HG03571 (cell line): ENCODE measurements around the gene PCDHB4.
"Not testable (repeated sequence)": the region's sequence is repeated elsewhere in the genome, so short reads cannot be mapped to it uniquely, and the experiment has no call there.

Experiments used
- ATAC-seq: cut with Tn5 transposase; IDR thresholded peaks from one replicate; pipeline ENCODE4 v1.9.1; 2021; ENCODE audit not compliant: unreplicated experiment

PCDHB4 gene

GRCh38 chr5:141150224-141150992 lies 28.8 kb downstream of the PCDHB4 start:
- no peak for ATAC-seq

- no peak for ATAC-seq
Measured at GRCh38 chr5:141150993-141151325, 29.3 kb downstream of the PCDHB4 start.

GRCh38 chr5:141151632-141152031 lies 30.0 kb downstream of the PCDHB4 start:
- ATAC-seq: not testable (repeated sequence)

DNA sequence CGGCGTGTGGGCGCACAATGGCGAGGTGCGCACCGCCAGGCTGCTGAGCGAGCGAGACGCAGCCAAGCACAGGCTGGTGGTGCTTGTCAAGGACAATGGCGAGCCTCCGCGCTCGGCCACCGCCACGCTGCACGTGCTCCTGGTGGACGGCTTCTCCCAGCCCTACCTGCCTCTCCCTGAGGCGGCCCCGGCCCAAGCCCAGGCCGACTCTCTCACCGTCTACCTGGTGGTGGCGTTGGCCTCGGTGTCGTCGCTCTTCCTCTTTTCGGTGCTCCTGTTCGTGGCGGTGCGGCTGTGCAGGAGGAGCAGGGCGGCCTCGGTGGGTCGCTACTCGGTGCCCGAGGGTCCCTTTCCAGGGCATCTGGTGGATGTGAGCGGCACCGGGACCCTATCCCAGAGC lies 30.5 kb downstream of the PCDHB4 start:
- ATAC-seq: not testable (repeated sequence)

DNA sequence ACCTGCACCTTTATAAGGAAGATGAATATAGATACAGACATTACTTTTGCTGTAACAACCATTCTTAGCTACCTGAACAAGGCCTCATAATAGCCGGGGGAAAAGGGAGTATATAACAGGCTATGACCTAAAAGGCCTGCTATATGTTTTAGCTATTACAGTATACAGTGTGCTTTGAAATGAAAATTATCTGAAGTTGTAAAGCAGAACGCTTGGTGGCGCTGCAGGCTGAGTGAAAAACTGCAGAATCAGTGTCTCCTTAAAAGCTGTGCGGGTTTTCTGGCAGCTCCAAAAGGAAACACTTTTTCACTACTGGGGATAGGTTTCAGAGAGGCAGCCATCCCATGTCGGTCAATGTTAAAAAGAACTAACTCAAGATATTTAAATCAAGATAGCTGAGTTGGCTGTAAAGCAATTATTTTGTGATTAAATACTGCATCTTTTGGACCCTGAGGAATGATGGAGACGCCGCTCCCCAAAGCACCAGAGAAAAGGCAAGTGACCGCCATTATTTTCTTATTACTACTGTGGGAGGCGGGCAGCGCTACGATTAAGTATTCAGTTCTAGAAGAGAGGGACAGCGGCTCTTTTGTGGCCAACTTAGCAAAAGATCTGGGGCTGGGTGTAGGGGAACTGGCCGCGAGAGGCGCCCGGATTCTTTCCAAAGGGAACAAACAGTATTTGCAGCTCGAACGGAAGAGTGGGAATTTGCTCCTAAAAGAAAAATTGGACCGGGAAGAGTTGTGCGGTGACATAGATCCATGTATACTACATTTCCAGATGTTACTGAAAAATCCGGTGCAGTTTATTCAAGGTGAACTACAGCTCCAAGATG lies 34.1 kb downstream of the PCDHB4 start:
- ATAC-seq: no peak

DNA sequence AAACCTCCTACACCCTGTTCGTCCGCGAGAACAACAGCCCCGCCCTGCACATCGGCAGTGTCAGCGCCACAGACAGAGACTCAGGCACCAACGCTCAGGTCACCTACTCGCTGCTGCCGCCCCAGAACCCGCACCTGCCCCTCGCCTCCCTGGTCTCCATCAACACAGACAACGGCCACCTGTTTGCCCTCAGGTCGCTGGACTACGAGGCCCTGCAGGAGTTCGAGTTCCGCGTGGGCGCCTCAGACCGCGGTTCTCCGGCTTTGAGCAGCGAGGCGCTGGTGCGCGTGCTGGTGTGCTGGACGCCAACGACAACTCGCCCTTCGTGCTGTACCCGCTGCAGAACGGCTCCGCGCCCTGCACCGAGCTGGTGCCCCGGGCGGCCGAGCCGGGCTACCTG lies 35.7 kb downstream of the PCDHB4 start:
- not testable (repeated sequence) for ATAC-seq

DNA sequence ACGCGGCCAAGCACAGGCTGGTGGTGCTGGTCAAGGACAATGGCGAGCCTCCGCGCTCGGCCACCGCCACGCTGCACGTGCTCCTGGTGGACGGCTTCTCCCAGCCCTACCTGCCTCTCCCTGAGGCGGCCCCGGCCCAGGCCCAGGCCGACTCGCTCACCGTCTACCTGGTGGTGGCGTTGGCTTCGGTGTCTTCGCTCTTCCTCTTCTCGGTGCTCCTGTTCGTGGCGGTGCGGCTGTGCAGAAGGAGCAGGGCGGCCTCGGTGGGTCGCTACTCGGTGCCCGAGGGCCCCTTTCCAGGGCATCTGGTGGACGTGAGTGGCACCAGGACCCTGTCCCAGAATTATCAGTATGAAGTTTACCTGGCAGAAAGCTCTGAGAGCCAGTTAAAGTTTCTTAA lies 36.3 kb downstream of the PCDHB4 start:
- not testable (repeated sequence) for ATAC-seq

DNA sequence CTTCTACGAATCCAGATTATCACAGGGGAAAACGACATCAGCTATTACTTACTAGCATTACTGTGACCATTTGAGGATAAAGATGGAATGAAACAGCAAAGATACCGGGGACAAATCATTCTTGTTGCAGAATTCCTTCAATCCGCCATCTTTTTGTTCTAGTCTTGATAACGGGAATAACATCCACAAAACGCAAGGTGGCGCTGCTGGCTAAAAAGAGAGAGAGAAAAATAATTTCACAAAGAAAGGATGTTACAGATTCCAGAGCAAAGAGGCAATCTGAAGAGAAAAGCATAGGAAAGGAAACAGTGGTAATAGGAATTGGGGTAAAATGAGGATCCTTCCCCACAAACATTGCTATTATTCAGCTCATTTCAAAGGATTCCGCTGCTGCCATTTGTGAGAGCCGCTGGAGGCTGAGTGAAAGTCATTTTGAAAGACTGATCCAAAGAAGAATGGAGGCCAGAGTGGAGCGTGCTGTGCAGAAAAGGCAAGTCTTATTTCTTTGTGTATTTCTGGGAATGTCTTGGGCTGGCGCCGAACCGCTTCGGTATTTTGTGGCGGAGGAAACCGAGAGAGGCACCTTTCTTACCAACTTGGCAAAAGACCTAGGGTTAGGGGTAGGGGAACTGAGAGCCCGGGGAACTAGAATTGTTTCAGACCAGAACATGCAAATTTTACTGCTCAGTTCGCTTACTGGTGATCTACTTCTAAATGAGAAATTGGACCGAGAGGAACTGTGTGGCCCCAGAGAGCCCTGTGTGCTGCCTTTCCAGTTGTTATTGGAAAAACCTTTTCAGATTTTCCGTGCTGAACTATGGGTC lies 51.0 kb downstream of the PCDHB4 start, which contains the start of gene PCDHB7:
PCDHB7 (plus strand) TSS at position 264 of the 824 bp plus-strand sequence; CDS start at position 456, 192 bp downstream.
- ATAC-seq: no peak

DNA sequence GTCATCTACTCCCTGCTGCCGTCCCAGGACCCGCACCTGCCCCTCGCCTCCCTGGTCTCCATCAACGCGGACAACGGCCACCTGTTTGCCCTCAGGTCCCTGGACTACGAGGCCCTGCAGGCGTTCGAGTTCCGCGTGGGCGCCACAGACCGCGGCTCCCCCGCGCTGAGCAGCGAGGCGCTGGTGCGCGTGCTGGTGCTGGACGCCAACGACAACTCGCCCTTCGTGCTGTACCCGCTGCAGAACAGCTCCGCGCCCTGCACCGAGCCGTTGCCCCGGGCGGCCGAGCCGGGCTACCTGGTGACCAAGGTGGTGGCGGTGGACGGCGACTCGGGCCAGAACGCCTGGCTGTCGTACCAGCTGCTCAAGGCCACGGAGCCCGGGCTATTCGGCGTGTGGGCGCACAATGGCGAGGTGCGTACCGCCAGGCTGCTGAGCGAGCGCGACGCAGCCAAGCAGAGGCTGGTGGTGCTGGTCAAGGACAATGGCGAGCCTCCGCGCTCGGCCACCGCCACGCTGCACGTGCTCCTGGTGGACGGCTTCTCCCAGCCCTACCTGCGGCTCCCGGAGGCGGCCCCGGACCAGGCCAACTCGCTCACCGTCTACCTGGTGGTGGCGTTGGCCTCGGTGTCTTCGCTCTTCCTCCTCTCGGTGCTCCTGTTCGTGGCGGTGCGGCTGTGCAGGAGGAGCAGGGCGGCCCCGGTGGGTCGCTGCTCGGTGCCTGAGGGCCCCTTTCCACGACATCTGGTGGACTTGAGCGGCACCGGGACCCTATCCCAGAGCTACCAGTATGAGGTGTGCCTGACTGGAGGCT lies 52.9 kb downstream of the PCDHB4 start:
- not testable (repeated sequence) for ATAC-seq
